ENCODE results near the gene MYO5B.
"Not testable (repeated sequence)": the region's sequence is repeated elsewhere in the genome, so short reads cannot be mapped to it uniquely, and the experiment has no call there.

Gene MYO5B

GRCh38 chr18:50099725-50100407 lies 95.1 kb downstream of the MYO5B start:
- no peak for TF ChIP-seq CTCF (IDR thresholded peaks at IDR 0.05; ENCODE audit: low read depth, low read length)
- H3K4me3 ChIP-seq (ENCODE audit: low read depth, low read length) = no peak overlapping the region

- no peak for TF ChIP-seq CTCF (IDR thresholded peaks at IDR 0.05; ENCODE audit: low read depth, low read length)
These were observed 97.2 kb downstream of the MYO5B start for GRCh38 chr18:50097702-50098101.

GRCh38 chr18:50096766-50097435 lies 98.0 kb downstream of the MYO5B start:
- no peak overlapping the region for H3K4me3 ChIP-seq (ENCODE audit: low read depth, low read length)
- TF ChIP-seq CTCF (IDR thresholded peaks at IDR 0.05; ENCODE audit: low read depth, low read length) = no peak

More at GRCh38 chr18:50097702-50098101, 97.2 kb downstream of the MYO5B start:
- H3K4me3 ChIP-seq (ENCODE audit: low read depth, low read length) = no peak overlapping the region

DNA sequence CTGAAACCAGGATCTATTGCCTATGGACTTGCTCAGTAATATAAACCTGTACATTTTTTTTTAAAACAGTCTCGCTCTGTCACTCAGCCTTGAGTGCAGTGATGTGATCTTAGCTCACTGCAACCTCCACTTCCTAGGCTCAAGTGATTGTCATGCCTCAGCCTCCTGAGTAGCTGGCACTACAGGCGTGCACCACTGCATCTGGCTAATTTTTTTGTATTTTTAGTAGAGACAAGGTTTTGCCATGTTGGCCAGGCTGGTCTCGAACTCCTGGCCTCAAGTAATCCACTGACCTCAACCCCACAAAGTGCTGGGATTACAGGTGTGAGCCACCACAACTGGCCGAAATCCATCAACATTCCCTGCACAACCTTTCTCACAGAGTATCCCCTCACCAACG lies 100.2 kb downstream of the MYO5B start:
- H3K4me3 ChIP-seq (ENCODE audit: low read depth, low read length) = not testable (repeated sequence)

DNA sequence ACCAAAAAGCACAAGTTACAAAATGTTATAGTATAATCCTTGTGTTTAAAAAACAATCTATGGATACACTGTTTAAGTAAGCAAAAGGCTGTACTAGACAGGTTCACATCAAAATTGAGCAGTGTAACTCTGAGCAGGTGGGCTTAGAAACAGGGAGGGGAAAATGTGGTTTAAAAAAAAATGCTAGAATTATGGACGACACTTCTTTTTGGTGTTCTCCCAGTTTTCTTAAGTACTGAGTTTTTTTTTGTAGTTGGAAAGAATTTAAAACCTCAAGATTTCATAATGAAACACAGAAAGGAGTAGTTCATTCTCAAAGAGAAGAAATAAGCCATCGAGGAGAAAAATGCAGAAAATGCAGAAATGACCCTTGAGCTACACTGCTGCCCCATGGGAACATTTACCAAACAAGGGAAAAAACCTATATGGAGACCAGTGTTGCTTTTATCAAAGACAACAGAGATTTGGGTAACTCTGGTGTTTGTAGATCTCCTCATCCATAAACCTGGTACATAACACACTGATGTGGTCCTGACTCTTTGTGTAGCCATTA lies 100.7 kb downstream of the MYO5B start:
- TF ChIP-seq CTCF (IDR thresholded peaks at IDR 0.05; ENCODE audit: low read depth, low read length) = no peak
- H3K4me3 ChIP-seq (ENCODE audit: low read depth, low read length) = no peak overlapping the region

DNA sequence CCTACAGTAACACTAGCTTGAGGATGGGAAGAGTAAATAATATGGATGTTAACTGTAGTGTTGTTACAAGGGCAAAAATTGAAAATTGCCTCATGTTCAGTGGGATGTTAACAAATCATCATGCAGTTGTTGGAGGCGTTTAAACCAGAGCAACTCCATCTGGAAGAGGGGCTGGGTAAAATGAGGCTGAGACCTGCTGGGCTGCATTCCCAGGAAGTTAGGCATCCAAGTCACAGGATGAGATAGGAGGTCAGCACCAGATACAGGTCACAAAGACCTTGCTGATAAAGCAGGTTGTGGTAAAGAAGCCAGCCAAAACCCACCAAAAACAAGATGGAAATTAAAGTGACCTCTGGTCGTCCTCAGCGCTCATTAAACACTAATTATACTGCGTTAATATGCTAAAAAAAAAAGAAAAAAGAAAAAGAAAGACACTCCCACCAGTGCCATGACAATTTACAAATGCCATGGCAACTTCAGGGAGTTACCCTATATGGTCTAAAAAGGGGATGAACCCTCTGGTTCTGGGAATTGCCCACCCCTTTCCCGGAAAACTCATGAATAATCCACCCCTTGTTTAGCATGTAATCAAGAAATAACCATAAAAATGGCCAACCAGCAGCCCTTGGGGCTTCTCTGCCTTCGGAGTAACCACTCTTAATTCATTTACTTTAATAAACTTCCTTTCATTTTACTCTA lies 101.4 kb downstream of the MYO5B start:
- TF ChIP-seq CTCF (IDR thresholded peaks at IDR 0.05; ENCODE audit: low read depth, low read length) = no peak

GRCh38 chr18:50092245-50092805 lies 102.6 kb downstream of the MYO5B start:
- H3K4me3 ChIP-seq (ENCODE audit: low read depth, low read length) = no peak overlapping the region
- no peak for TF ChIP-seq CTCF (IDR thresholded peaks at IDR 0.05; ENCODE audit: low read depth, low read length)

More for the DNA sequence above, 101.4 kb downstream of the MYO5B start:
- H3K4me3 ChIP-seq (ENCODE audit: low read depth, low read length) = no peak overlapping the region
